Endothelial cell of umbilical vein (primary cell): Measurements from ENCODE around the gene TRMO.

ENCODE experiments used
- CTCF ChIP-seq, 2 donors: IDR thresholded peaks; 1 replicate in 1 of 2; 2 replicates in 1 of 2; pipeline ENCODE4 v1.5.1; 2011; ENCODE audit warnings: low read length in 2 of 2, mild to moderate bottlenecking in 2 of 2, moderate library complexity in 2 of 2, control low read depth in 1 of 2, inconsistent platforms in 1 of 2, low read depth in 1 of 2; ENCODE audit not compliant: insufficient read depth in 1 of 2; ENCODE audit errors: extremely low read depth in 1 of 2
- EZH2 ChIP-seq: IDR thresholded peaks from 2 replicates; pipeline ENCODE4 v1.6.1; 2012; ENCODE audit warnings: borderline replicate concordance, low read depth, mild to moderate bottlenecking, moderate library complexity, low read length, inconsistent platforms; ENCODE audit not compliant: severe bottlenecking
- MYC ChIP-seq: IDR thresholded peaks from one replicate; pipeline ENCODE4 v1.6.1; 2011; ENCODE audit warnings: mild to moderate bottlenecking, low read depth, low read length
- POLR2A ChIP-seq: IDR thresholded peaks from 2 replicates; pipeline ENCODE4 v1.6.1; 2012; ENCODE audit warnings: low read depth, mild to moderate bottlenecking, control low read depth, low read length
- POLR2AphosphoS5 ChIP-seq: IDR thresholded peaks from 2 replicates; pipeline ENCODE4 v1.6.1; 2012; ENCODE audit warnings: low read depth, mild to moderate bottlenecking, control low read depth, low read length, moderate library complexity; ENCODE audit not compliant: insufficient read depth

DNA sequence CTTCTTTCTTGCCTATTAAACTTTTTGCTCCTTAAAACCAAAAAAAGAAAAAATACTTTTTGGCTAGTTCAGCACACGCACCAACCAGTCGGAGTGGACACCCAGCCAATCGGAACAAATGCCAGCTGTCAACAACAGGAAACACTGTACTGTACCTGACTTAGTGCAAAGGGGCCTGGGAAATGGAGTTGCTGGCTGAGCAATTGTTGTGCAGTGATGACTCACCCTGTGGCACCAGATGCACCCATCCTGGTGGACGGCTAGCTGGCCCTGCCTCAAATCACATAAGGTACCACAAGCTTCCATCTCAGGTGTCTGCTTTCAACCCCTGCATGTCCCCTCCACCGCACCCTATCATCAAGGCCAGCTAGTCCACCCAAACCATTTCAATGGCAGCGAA is 48.4 kb downstream of the TRMO start:
- TF ChIP-seq CTCF (IDR thresholded peaks at IDR 0.05; ENCODE audit: extremely low read depth in 1 of 2, insufficient read depth in 1 of 2, low read depth in 1 of 2, low read length in 2 of 2), result no peak
- no peak for TF ChIP-seq POLR2A
- no peak for TF ChIP-seq EZH2
- no peak for TF ChIP-seq MYC
- TF ChIP-seq POLR2AphosphoS5, result no peak
